Panc1 (cell line): ENCODE results near the gene RORC.

Source experiments
- TF ChIP-seq, protein P1 (sequence below): fragments of 450-650 bp; IDR thresholded peaks from 2 replicates; pipeline ENCODE4 v1.5.1; 2017; ENCODE audit warnings: mild to moderate bottlenecking
- TF ChIP-seq, protein P2 (sequence below), 2 experiments: IDR thresholded peaks; 2 replicates each; pipeline ENCODE4 v1.6.1; 2011 to 2012; ENCODE audit warnings: low read depth in 2 of 2, control low read depth in 1 of 2, low read length in 1 of 2, mild to moderate bottlenecking in 1 of 2, moderate library complexity in 1 of 2; ENCODE audit not compliant: insufficient read depth in 1 of 2

DNA sequence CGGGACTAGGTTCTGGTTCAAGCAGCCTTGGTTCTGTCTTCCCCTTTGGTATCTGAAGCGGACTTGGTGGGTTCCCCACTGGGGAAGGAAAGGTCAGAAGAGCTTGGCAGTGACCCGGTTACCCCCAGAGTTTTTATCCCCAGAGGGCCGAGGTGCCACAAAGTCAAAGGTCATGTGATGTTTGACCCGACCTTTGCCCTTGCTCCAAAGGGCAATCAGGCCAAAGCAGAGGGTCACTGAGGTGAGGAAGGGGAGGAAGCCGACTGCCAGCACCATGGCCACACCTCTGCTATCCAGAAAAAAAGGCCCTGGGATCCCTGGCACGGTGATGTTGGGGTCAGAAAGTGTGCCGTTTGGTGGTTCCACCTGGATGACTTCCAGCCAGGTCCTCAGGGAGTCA is 30.8 kb downstream of the RORC start:
- TF ChIP-seq, protein P1, sequence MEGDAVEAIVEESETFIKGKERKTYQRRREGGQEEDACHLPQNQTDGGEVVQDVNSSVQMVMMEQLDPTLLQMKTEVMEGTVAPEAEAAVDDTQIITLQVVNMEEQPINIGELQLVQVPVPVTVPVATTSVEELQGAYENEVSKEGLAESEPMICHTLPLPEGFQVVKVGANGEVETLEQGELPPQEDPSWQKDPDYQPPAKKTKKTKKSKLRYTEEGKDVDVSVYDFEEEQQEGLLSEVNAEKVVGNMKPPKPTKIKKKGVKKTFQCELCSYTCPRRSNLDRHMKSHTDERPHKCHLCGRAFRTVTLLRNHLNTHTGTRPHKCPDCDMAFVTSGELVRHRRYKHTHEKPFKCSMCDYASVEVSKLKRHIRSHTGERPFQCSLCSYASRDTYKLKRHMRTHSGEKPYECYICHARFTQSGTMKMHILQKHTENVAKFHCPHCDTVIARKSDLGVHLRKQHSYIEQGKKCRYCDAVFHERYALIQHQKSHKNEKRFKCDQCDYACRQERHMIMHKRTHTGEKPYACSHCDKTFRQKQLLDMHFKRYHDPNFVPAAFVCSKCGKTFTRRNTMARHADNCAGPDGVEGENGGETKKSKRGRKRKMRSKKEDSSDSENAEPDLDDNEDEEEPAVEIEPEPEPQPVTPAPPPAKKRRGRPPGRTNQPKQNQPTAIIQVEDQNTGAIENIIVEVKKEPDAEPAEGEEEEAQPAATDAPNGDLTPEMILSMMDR, result no peak
- TF ChIP-seq, protein P2, sequence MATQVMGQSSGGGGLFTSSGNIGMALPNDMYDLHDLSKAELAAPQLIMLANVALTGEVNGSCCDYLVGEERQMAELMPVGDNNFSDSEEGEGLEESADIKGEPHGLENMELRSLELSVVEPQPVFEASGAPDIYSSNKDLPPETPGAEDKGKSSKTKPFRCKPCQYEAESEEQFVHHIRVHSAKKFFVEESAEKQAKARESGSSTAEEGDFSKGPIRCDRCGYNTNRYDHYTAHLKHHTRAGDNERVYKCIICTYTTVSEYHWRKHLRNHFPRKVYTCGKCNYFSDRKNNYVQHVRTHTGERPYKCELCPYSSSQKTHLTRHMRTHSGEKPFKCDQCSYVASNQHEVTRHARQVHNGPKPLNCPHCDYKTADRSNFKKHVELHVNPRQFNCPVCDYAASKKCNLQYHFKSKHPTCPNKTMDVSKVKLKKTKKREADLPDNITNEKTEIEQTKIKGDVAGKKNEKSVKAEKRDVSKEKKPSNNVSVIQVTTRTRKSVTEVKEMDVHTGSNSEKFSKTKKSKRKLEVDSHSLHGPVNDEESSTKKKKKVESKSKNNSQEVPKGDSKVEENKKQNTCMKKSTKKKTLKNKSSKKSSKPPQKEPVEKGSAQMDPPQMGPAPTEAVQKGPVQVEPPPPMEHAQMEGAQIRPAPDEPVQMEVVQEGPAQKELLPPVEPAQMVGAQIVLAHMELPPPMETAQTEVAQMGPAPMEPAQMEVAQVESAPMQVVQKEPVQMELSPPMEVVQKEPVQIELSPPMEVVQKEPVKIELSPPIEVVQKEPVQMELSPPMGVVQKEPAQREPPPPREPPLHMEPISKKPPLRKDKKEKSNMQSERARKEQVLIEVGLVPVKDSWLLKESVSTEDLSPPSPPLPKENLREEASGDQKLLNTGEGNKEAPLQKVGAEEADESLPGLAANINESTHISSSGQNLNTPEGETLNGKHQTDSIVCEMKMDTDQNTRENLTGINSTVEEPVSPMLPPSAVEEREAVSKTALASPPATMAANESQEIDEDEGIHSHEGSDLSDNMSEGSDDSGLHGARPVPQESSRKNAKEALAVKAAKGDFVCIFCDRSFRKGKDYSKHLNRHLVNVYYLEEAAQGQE (IDR thresholded peaks at IDR 0.05; ENCODE audit: insufficient read depth in 1 of 2, low read depth in 2 of 2, low read length in 1 of 2), result no peak
